GM12865 (cell line): ENCODE measurements around the gene VPS72.

Experiments
- DNase-seq: peaks from one replicate; pipeline ENCODE4 v3.0.0; 2010; ENCODE audit warnings: low read depth
- H3K4me3 ChIP-seq: 2 replicates; pipeline ENCODE4 v1.5.1; 2011; ENCODE audit warnings: mild to moderate bottlenecking, low read depth, low read length, control low read depth
- TF ChIP-seq, protein P1 (sequence below): IDR thresholded peaks from 2 replicates; pipeline ENCODE4 v1.5.1; 2011; ENCODE audit warnings: low read length, control low read depth, low read depth, inconsistent platforms; ENCODE audit not compliant: insufficient read depth; ENCODE audit errors: missing control alignments

The VPS72 gene

DNA sequence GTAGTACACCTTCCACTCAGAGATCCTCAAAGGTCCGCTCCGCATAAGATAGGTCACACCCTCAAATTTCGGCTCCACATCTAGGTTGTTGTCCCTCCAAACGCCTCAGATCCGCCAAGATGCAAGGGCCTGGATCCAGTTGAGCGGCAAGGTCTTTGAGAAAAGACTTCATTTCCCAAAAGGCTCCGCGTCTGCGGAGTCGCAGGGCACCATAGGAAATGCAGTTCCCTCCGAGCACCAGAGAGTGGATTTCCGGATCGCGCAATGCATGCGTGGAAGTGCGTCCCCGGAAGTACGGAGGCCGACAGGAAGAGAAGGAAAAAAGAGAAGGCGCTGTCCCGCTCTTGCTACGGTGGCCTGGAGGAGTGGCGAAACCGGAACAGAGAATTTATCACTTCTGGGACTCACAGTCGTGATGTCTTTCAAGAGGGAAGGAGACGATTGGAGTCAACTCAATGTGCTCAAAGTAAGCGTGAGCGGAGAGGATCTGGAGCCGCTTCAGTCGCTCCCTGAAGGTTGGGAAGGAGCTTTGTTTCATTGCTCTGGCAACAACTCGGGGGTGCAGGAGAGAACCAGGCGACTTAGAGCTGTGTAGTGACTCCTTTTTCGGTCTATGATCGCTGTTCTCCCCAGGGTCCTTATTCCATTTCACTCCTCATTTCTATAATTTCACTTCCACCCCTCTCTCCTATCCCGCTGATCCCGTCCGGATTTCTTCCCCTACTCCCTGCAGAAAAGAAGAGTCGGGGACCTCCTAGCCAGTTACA, 24.1 kb downstream of the VPS72 start, which contains the start of the genes LYSMD1 and SCNM1:
Gene LYSMD1, minus strand, starts transcription at position 165 of the 767 bp plus-strand sequence. CDS start 644 bp downstream, outside the sequence.
Gene SCNM1, plus strand, starts transcription at position 407 of the 767 bp plus-strand sequence. Its CDS starts 9 bp downstream, at position 416.
- TF ChIP-seq, protein P1, sequence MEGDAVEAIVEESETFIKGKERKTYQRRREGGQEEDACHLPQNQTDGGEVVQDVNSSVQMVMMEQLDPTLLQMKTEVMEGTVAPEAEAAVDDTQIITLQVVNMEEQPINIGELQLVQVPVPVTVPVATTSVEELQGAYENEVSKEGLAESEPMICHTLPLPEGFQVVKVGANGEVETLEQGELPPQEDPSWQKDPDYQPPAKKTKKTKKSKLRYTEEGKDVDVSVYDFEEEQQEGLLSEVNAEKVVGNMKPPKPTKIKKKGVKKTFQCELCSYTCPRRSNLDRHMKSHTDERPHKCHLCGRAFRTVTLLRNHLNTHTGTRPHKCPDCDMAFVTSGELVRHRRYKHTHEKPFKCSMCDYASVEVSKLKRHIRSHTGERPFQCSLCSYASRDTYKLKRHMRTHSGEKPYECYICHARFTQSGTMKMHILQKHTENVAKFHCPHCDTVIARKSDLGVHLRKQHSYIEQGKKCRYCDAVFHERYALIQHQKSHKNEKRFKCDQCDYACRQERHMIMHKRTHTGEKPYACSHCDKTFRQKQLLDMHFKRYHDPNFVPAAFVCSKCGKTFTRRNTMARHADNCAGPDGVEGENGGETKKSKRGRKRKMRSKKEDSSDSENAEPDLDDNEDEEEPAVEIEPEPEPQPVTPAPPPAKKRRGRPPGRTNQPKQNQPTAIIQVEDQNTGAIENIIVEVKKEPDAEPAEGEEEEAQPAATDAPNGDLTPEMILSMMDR, result no peak
- peak; percentile 99 for DNase-seq
- H3K4me3 ChIP-seq, result peak within 1 kb of the TSS; percentile 98

- H3K4me3 ChIP-seq, result peak overlapping the region; percentile 71
- TF ChIP-seq, protein P1, result no peak
- DNase-seq, result peak; percentile 32
Observed at GRCh38 chr1:151165281-151165737, 24.7 kb downstream of the VPS72 start.

DNA sequence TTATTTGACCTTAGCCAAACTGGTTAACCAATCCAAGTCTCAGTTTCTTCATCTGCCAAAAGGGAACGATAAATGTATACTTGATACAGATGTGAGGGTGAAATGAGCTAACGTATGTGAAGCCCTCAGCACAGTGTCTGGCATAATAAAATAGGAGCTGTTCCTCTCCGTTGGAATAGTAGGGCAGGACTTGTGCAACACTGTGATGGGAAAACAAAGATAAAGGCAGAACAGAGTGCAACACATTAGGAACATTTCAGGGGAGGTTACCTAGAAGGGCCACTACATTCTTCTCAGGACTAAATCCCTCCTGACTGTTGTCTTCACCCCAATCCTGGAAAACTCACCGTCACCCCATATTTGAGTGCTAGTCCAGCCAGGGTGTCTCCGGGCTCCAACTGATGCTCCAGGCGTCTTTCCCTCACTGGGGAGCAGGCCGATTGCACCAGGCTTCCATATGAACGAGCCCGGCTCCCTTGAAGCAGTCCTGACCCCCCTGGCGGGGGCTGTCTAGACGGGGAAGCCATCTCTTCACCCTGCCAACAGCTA, 25.2 kb downstream of the VPS72 start:
- H3K4me3 ChIP-seq, result peak overlapping the region; percentile 71
- DNase-seq, result no peak
- TF ChIP-seq, protein P1, result no peak

GRCh38 chr1:151159373-151159772, 30.6 kb downstream of the VPS72 start:
- TF ChIP-seq, protein P1, result no peak
- no peak for DNase-seq
- H3K4me3 ChIP-seq, result no peak overlapping the region

DNA sequence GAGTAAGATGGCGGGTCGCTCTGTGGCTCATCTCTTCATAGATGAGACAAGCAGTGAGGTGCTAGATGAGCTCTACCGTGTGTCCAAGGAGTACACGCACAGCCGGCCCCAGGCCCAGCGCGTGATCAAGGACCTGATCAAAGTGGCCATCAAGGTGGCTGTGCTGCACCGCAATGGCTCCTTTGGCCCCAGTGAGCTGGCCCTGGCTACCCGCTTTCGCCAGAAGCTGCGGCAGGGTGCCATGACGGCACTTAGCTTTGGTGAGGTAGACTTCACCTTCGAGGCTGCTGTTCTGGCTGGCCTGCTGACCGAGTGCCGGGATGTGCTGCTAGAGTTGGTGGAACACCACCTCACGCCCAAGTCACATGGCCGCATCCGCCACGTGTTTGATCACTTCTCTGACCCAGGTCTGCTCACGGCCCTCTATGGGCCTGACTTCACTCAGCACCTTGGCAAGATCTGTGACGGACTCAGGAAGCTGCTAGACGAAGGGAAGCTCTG, 31.2 kb downstream of the VPS72 start:
- DNase-seq, result no peak
- TF ChIP-seq, protein P1, result no peak
- no peak overlapping the region for H3K4me3 ChIP-seq

DNA sequence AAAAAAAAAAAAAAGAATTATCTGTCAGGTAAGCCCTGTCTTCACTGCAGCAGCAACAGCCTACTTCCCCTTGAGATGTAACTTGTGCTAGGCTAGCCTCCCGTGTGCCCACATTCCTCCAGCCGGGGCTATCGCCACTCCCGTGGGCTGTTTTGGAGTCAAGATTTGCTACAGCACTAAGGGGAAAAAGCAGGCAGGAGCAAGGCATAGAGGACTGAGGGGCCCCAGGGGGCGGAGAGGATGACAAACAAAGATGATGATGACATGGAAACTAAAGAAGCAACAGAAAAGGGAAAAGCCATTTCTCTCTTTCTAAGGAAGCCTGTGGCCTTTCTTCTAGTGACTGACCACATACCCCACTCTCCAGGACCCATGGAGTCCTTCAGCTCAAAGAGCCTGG, 31.7 kb downstream of the VPS72 start:
- DNase-seq, result no peak
- TF ChIP-seq, protein P1, result no peak
- no peak overlapping the region for H3K4me3 ChIP-seq
